Measurements from ENCODE around the gene FLNA. TPM values are rescaled to one million over a fixed set of nuclear protein-coding genes. Genes with fewer than 3 reads are reported as not detected.

FLNA gene
- polyA plus RNA-seq, 2 of the 4 experiments (the other 2 are of a cell fraction) = 303 to 1,116 TPM

DNA sequence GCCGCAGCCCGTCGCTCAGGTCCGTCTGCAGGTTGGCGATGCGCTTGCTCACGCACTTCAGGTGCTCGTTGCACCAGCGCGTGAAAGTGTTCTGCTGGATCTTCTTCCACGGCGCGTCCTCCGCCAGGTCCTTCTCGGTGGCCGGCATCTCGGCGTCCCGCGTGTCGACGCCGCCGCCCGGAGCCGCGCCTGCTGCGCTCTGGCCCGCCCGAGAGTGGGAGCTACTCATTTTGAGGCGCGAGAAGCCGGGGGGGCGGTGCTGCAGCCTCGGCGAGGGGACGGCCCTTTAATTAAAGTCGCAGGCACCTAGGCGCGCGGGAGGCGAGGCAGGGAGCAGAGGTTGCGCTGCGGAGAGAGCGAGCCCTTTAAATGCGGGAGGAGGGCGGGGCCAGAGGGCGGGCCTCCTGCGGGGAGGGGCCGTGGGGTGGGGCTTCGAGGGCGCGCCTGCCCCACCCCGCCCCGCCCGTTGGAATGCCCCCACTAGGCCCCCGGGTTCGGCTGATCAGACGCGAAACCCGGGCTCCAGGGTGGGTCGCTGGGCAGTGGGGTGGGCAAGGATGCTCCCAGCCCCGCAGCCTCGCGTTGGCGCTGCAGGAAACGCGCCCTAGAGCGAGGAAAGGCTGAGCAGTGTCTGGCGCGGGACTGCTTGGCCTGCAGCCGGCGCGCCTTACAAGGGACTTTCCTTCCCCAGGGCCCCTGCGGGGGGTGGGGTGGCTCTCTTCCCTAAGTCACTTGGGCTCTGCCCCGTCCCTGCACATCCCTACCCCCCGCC is 3.2 kb downstream of the FLNA start:
- Histone ChIP-seq H3K4me2 (peak overlapping the region; percentile 99), H3K4me3 (peak overlapping the region; percentile 98), H3K27ac (peak overlapping the region; percentile 98 to 100), H3K4me1 (peaks cover 46% of the 10 kb centered on the region), H3K9me3 (no peaks in the 10 kb centered on the region)
- WGBS (ENCODE audit: missing lambda C conversion rate) = 0% methylated on average over 7 of the region's 77 CpGs
- no peak for FAIRE-seq
- ChIA-PET CTCF (interaction anchor here (1.8 kb wide), 1 partner anchor 21 kb away, joined by 4 read pairs; no protein-coding TSS in a partner anchor), POLR2A (interaction anchor here (0.6 to 1.3 kb wide), 8 partner anchors 8 to 402 kb away, joined by 3 to 11 read pairs (median 3); partner anchors contain the start of gene EMD)
- TF ChIP-seq NR3C1 (IDR thresholded peaks at IDR 0.05) = no peak
- no peak for TF ChIP-seq FOSB (CRISPR knock-in tag; IDR thresholded peaks at IDR 0.05)
- TF ChIP-seq BHLHE40 (IDR thresholded peaks at IDR 0.05; ENCODE audit: low read depth, low read length) = no peak
- TF ChIP-seq, protein P1, sequence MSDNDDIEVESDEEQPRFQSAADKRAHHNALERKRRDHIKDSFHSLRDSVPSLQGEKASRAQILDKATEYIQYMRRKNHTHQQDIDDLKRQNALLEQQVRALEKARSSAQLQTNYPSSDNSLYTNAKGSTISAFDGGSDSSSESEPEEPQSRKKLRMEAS (IDR thresholded peaks at IDR 0.05) = peak; percentile 93
- peak; percentile 39; the same call in 1 of the 2 replicates for TF ChIP-seq GATA3 (IDR thresholded peaks at IDR 0.05; ENCODE audit: borderline replicate concordance)
- TF ChIP-seq TFCP2L1 (CRISPR knock-in tag; IDR thresholded peaks at IDR 0.05) = 0 out of 2 replicates have a peak, but pooled peaks have one; percentile 33
- TF ChIP-seq ELK1 (IDR thresholded peaks at IDR 0.05; ENCODE audit: low read depth, low read length) = no peak
- TF ChIP-seq FOSL2 (IDR thresholded peaks at IDR 0.05) = no peak
- TF ChIP-seq FOSL2 (CRISPR knock-in tag; IDR thresholded peaks at IDR 0.05) = peak; percentile 31; the same call in 1 of the 2 replicates
- TF ChIP-seq BCL3 (IDR thresholded peaks at IDR 0.05) = peak; percentile 89
- TF ChIP-seq, protein P2, sequence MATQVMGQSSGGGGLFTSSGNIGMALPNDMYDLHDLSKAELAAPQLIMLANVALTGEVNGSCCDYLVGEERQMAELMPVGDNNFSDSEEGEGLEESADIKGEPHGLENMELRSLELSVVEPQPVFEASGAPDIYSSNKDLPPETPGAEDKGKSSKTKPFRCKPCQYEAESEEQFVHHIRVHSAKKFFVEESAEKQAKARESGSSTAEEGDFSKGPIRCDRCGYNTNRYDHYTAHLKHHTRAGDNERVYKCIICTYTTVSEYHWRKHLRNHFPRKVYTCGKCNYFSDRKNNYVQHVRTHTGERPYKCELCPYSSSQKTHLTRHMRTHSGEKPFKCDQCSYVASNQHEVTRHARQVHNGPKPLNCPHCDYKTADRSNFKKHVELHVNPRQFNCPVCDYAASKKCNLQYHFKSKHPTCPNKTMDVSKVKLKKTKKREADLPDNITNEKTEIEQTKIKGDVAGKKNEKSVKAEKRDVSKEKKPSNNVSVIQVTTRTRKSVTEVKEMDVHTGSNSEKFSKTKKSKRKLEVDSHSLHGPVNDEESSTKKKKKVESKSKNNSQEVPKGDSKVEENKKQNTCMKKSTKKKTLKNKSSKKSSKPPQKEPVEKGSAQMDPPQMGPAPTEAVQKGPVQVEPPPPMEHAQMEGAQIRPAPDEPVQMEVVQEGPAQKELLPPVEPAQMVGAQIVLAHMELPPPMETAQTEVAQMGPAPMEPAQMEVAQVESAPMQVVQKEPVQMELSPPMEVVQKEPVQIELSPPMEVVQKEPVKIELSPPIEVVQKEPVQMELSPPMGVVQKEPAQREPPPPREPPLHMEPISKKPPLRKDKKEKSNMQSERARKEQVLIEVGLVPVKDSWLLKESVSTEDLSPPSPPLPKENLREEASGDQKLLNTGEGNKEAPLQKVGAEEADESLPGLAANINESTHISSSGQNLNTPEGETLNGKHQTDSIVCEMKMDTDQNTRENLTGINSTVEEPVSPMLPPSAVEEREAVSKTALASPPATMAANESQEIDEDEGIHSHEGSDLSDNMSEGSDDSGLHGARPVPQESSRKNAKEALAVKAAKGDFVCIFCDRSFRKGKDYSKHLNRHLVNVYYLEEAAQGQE (IDR thresholded peaks at IDR 0.05) = peak; percentile 30; the same call in 1 of the 2 replicates
- TF ChIP-seq HOXB5 (CRISPR knock-in tag; IDR thresholded peaks at IDR 0.05) = no peak
- peak; percentile 79 to 97; a peak in 4 of 5 replicates for TF ChIP-seq JUN (IDR thresholded peaks at IDR 0.05)
- peak; percentile 62 for TF ChIP-seq PBX3 (IDR thresholded peaks at IDR 0.05)
- TF ChIP-seq RARB (CRISPR knock-in tag; IDR thresholded peaks at IDR 0.05) = peak; percentile 75; the same call in 1 of the 2 replicates
- peak; percentile 81; the same call in 1 of the 2 replicates for TF ChIP-seq TP53 (CRISPR knock-in tag; IDR thresholded peaks at IDR 0.05)
- TF ChIP-seq PHF8 (IDR thresholded peaks at IDR 0.05; ENCODE audit: borderline replicate concordance, low read depth) = peak; percentile 96
- TF ChIP-seq HDAC2 (IDR thresholded peaks at IDR 0.05) = no peak
- peak; percentile 100 for TF ChIP-seq POLR2A (IDR thresholded peaks at IDR 0.05; ENCODE audit: low read length)
- TF ChIP-seq MAZ (IDR thresholded peaks at IDR 0.05; ENCODE audit: borderline replicate concordance, low read depth, low read length) = peak; percentile 90; the same call in 1 of the 2 replicates
- DNase-seq (ENCODE audit: low read depth in 1 of 2, low spot score in 1 of 2) = peak; percentile 70 to 96
- ATAC-seq = peak; percentile 30 to 65

Data from A549 (cell line).